Activated CD4-positive, CD25-positive, alpha-beta regulatory T cell treated with anti-CD3 and anti-CD28 coated beads, Interleukin-2, amount 50 U/mL, for 16 hours (primary cell): ENCODE results near the gene AKAP8L.

Source experiments
- DNase-seq: peaks from one replicate; pipeline ENCODE4 v3.0.0-alpha.2; 2020; ENCODE audit warnings: low read depth, low spot score

Gene AKAP8L

DNA sequence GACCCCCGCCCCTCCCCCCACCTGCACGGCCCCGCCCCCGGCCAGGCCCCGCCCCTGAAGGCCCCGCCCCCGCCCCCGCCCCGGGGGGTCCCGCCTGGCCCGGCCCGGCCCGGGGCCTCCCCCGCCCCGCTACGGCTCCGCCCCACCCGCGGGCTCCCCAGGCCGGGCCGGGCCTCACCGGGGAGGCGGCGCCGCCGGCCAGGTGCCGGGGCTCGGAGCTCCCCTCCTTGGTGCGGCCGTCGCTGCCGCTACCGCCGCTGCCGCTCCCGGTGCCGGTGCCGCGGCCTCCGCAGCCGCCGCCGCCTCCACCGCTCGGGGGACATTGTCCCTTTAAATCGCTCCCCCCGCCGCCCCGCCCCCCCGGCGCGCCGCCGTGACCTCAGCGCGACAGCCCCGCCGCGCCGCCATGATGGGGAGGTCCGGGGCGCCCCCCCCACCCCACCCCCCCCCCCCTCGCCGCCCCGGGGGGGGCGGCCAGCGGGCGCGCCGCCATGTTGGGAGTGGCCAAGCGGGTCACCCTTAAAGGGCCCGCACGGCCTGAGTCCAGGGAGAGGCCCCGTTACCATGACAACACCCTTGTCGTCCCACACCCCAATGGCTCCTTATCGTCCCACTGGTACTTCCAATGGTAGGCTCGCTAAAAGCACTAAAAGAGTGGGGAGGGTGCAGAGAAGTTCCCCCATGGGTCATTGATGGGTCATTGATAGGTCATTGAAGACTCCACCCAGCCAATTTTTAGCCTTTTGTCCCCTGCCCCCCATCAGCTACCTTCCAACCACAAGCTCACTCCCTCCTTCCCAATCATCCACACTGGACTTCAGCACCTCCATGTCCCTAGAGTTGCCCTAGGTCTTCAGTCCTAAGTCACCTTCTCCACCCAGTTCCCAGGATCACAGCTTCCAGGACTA lies 31.1 kb upstream of the AKAP8L start, which contains the start of gene WIZ:
Gene WIZ (minus strand): TSS at position 337 of the 908 bp plus-strand sequence. CDS start 1,649 bp downstream, outside the sequence.
- DNase-seq, result peak; percentile 67

DNA sequence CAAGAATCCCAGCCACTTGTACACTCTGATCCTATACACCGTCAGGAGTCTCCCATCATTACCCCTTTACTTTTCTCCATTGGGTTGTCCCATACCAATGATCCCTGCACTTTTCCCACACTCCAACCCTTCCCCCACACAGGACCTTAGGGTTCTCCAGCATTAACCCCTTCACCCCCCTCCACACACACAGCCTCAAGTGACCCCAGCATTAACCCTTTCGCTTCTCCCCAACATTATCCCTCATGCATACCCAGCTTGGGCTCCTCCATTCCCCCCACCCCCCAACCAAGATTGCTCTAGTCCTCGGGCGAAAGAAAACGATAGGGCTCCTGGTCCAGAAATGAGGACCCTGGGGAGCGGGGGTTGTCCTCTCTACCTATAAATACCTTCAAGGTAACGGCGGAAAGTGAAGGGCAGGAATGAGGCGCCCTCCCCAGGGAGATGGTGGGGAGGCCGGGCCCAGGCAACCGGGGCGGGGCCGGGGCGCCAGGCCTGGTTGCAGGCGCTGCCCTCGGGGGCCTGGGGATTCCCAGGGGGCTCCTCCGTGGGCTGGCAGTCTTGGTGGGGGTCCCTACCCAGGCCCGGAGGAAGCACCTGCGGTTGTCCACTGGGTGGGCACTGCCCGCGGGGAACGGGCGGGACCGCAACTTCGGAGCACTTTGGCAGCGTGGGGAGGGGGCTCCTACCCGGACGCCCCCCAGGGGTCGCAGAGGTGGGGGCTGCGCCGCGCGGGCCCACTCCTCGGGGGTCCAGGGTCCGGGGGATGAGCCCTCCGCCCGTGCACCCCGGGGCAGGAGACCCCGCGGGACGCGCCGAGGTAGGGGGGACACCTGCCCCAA lies 30.2 kb upstream of the AKAP8L start:
- no peak for DNase-seq

DNA sequence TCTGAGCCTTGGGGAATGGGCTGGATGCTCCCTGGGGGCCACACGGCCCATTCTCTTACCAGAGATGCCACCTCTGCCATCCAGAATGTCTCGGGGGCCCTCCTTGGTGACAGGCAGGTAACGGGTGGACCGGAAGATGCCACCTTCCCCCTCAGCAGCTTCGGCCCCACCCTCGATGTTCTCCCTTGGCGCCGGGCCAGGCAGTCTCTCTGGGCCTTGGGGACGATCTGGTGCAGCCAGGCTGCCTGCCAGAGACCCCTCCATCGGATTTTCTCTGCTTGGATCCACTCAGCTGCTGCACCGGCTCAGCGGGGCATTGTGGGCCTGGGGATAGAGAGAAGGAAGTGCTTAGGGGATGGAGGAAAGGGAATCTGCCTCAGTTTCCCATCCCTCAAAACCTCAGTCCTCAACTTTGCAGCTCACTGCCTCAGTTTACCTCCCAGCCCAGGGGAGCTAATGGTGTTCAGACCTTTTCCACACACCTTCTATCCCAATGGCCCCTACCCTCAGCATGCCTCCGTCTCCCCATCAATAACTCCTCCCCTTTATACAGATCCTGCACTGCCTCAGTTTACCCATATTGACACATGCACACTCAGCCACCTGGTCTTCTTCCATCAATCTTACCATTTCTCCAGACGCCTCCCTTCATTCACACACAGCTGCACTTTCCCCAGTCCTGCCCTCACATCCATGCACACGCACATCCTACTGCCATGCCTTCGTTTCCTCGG lies 29.4 kb upstream of the AKAP8L start:
- DNase-seq, result no peak

DNA sequence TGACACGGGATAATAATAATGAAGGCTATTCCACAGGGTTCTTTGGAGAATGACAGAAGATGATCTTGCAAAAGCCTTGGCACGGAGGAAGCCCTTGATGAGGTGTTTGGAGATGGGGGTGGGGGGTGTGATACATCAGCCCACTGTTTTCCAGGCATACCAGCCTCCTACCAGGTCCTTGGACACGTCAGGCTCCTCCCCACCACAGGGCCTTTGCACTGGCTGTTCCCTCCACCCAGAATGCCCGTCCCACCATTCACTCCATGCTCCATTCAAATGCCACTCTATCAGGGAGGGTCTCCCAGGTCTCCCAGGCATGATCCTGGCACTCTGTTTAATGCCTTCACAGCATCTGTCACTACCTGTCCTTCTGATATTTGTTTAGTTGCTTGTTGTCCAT lies 28.3 kb upstream of the AKAP8L start:
- no peak for DNase-seq

DNA sequence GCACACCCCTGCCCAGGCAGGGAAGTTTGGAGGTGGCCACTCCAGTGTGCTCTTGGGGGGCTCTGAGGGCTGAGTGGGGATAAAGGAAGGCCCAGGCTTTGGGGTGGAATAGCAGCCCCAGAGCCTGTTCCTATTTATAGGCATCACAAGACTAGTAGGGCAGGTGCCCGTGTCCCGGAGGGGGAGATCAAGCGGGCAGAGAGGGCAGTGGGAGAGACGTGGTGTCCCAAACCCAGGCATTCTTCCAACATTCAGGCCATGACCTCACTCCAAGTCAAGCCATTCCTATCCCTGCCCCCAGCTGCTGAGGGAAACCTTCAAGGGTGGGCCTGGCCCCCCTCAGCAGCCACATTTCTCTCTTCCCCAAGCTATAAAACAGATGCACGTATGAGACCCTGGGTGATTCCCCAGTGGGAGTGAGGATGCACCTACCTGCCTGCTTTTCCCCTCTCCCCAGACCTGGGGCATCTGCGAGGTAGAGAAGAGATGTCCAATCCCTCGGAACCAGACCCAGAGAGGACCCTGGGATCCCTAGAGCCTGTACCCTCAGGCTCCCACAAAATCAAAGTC lies 27.1 kb upstream of the AKAP8L start:
- DNase-seq, result no peak

DNA sequence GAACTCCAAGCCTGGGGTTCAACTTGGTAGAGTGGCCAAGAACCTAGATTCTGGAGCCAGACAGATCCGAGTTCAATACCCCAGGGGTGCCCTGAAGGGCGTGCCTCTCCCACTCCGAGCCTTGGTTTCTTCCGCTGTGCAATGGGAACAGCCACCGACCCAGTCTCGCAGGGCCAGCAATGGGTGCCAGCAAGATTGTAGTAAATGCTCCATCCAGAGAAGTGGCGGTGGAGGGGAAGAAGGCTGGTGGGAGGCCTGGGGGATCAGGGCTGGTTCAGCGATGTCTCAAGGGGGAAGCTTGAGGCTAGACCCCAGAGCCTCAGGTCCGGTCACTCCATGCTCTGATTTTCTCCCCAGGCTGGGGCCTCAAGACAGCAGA lies 26.4 kb upstream of the AKAP8L start:
- DNase-seq, result no peak

DNA sequence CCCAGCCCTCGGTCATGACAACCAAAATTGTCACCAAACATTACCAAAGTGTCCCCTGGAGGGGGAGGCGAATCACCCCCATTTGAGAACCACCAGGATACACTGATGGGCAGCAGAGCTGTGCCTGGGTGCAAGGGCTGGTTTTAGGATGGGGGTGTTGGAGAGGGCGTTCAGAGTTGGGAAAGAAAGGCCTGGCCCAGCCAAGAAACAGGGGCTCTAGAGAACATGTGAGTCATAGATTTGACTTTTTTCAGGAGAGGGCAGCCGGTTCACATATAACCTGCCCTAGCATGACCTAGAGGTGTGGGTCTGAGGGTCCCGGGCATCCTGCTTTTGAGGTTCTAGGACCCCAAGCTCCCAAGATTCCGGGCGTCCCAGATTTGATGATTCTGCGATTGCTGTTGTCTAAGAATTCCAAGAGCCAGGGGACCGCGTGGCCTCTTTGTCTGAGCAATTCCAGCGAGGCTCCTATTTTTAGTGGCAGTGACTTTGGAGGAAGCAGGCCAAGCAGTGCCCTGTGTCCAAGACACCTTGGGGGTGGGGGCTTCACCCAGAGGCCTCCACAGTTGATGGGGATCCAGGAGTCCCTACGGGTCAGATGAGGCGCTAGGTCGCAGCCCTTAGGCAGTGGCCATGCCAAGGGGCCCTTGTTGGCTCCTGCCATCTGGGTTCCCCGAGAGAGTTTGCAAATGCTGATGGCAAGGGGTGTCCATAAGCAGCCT lies 25.9 kb upstream of the AKAP8L start:
- DNase-seq, result no peak

DNA sequence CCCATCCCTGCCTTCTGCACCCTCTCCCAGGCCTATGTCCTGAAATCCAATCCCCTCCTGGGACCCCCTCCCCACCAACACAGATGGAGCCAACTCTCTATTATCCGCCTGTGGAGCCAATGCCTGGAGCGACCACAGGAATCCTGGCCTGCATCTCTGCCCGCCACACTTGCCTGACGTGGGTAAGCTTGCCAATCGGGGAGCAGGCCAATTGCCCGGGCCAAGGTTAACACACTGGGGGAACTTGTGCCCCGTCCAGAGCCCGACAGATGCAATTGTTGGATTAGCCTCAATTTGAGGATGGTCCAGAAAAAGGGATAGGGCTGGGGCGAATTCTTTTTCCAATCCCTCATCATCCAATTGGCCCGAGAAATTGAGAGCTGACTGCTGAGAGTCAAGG lies 25.1 kb upstream of the AKAP8L start:
- no peak for DNase-seq

DNA sequence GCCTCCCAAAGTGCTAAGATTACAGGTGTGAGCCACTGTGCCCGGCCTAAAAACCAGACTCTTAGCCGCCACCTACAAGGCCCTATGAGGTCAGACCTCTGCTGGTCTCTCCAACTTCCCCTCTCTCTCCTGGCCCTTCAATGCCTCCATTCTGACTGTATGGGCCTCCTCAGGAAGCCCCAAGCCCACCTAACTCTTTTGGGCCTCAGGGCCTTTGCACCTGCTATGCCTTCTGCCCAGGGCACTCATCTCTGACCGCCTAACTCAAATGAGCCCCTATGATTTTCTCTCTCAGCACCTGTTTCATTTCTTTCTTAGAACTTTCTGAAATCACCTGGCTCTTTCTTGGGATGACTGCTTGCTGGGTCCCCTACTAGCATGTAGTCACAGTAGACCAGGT lies 24.5 kb upstream of the AKAP8L start:
- no peak for DNase-seq

DNA sequence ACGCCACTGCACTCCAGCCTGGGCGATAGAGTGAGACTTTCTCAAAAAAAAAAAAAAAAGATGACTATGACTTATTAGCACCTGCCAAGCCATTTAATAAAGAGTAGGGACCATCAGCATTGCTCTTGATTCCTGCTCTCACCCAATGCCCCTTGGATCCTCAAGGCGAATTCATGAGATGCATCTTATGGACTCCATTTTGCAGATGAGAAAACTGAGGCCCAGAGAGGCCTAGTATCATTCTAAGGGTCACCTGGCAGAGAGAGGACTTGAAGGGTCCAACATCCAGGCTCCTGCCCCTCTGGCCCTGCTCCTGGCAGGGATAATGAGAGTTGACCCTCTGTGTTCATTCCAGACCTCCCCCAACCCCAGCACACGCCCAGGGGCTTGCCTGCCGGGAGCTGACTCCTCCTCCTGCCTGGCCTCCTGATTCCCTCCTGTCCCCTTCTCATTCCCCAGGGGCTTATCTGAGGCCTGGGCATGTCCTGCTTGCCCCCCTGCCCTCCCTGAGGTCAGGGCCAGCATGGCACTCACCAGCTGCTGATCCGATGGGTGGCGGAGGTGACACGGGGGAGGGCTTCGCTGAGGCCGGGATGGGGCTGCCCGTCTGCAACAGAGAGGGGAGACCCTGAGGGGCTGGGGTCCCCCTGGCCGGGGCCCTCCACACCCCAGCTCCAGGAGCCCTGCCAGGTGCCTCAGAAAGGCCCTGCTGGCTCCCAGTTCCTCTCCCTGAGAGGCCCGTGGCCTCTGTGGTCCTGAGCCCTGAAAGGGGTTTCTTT lies 23.5 kb upstream of the AKAP8L start:
- DNase-seq, result no peak

DNA sequence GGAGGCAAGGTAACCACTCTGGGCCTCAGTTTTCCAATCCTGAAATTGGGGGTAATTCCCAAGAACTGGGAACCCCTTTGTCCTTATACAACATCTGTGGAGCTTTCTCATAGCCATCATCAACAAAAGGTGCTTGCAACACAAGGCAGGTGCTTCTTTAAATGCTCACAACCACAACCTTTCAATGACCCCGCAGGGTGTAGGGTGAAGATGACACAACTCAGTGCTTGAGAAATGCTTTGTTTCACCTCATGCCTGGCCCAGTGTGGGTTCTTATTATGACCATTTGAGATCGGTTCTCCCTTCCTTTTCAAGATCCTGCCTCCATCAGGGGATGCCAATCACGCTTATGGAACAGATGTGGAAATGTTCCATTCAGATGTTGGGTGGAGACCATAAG lies 22.5 kb upstream of the AKAP8L start:
- no peak for DNase-seq

DNA sequence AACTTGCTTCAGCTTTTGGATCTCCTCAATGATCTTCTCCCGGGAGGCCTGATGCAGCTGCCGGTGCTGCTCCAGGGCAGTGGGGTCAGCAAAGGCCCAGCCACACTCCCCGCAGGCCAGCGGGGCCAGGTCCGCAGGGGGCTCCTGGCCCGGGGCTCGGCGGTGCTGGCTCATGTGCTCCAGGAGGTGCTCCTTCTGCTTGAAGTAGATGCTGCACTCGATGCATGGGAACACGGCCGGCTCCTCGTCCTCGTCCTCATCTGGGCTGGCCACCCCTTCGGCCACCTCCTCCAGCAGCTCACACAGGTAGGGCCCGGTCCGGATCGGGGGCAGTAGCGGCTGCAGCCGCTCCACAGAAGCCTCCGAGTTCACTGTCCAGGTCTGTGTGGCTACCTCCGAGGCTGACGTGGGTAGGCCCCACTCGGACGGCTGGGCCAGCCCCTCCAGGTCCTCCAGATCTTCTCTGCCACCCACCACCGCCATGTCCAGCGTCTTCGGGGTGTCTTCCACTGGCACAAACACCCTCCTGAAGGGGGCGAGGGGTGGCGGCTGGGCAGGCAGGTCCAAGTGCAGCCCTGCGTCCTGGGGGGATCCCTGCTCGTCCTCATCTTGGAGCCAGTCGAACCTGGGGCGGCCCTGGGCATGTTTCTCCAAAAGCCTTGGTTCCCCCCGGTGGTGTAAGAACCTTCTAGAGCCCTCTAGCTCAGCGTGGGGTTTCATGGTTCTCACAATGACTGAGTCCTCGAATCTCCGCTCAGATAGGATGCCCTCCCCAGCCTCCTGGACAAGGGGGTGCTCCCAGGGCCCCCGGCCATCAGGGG lies 21.2 kb upstream of the AKAP8L start:
- no peak for DNase-seq

DNA sequence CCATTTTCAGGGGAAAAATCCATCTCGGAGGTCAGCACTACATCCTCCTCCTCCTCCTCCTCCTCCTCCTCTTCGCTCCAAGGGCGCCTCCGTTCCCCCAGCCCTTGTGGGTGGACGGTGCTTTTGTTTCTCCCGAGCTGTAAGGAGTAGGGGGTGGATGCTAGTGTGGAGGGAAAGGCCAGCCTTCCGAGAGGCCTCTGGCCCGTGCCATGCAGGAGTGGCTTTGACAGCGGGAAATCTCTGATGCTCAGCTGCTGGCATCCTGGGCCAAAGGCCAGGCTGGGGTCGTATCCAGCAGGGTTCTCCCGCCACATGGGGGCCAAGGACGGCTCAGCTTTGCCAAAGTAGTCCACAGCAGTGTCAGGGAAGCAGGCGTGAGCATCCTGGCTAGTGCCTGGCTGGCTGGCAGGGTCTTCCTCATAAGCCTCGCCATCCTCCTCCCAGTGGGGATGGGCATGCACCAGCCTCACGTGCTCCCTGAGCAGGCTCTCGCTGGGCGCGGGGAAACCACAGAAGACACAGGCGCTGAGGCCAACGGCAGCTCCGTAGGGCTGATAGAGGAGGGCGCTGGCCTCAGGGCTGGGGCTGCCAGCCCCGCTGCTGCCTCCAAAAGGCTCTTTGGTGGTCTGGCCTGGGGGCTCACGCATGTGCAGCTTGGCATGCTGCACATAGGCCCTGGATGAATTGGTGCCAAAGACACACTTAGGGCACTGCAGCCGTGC lies 20.5 kb upstream of the AKAP8L start:
- no peak for DNase-seq

DNA sequence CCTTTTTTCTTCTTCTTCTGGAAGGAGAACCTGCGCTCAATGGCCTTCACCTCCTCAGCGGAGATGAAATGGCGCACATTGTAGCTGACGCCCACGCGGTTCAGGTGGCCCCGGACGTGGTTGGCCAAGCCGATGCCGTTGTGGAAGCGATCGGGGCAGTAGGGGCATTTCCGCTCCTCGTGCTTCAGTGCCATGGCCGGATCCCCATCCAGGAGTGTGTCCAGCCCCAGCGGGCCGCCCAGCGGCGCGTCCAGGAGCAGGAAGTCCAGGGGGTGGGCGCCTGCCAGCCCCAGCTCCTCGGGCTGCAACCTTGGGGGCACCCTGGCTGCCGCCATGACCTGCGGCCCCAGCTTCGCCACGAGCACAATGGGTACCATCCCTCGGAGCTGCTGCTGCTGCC lies 19.8 kb upstream of the AKAP8L start:
- no peak for DNase-seq

DNA sequence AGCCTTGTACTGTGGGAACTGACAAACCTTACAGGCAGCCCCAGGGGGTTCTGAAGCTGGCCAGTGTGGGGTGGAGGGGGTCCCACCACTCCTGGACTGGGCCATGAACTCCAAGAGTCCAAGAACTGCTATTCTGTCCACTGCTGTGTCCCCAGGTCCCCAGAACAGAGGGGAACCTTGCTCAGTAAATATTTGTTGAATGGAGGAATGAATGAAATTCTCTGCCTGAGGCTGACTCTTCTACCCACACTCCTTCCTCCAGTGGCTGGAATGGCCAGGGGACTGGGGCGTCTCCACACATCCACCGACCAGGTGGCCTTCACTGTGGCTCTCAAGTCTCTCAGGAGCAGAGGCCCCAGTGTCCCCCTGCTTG lies 19.3 kb upstream of the AKAP8L start:
- DNase-seq, result no peak

DNA sequence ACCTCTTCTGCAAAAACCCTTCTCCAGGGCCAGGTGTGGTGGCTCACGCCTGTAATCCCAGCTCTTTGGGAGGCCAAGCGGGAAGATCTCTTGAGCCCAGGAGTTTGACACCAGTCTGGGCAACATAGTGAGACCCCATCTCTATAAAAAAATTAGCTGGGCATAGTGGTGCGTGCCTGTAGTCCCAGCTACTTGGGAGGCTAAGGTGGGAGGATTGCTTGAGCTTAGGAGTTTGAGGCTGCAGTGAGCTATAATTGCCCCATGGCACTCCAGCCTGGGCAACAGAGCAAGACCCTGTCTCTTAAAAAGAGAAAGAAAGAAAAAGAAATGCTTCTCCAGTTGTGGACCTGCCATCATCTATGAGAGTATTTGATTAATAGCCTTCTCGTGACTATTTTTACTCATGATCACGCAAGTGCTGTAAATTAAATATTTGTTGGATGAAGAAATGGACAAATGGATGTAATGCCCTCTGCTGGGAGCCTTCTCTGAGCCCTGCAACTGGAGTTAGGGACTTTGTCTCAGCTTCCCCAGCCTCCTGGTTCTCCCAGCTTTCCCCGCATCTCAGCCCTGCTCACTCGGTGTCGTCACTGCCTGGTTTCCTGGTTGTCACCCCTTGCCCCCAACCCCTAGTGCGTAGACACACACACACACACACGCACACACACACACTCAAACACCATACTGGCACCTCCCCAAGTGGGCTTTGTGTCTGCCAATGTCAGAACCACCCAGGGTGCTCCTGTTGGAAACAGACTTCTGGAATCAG lies 18.8 kb upstream of the AKAP8L start:
- no peak for DNase-seq

DNA sequence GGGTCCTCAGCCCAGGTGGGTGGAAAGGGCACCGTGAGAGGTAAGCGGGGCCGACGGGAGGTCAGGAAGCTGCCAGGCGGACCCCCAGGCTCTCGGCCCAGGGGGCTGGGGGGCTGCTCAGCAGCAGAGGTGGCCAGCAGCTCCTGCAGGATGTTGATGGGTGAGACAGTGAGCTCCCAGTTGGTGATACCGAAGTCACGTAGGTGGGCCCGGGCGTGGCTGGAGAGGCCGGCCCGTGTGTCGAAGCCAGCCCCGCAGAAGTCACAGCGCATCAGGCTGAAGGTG lies 18.0 kb upstream of the AKAP8L start:
- no peak for DNase-seq
